A549 (cell line): ENCODE results near the gene MOCS1. TPM values are rescaled to one million over a fixed set of nuclear protein-coding genes. Genes with fewer than 3 reads are reported as not detected.

ENCODE experiments used
- ATAC-seq, 2 experiments: fragments of 200-7000 bp in 1 of 2; fragments of >200 bp in 1 of 2; cut with Nextera tagmentation in 1 of 2; cut with Tn5 transposase in 1 of 2; 3 replicates each; pipeline versions ENCODE4 v1.8.0 to v1.9.1; 2018 to 2020; ENCODE audit warnings: mild to moderate bottlenecking in 1 of 2, moderate library complexity in 1 of 2
- CTCF ChIA-PET: fragments of 300-600 bp; sonication (Branson Sonifier 250); formaldehyde crosslinking; extraction: SDS; loops from one replicate; lab custom pipeline; 2021; ENCODE audit warnings: antibody characterized with exemption, inconsistent platforms; lab: Yijun Ruan, JAX
- POLR2A ChIA-PET: fragments of 350-600 bp; formaldehyde crosslinking; extraction: SDS; loops from one replicate; lab custom pipeline; 2021; ENCODE audit warnings: antibody characterized with exemption, inconsistent platforms; lab: Yijun Ruan, JAX
- DNase-seq, 2 experiments: peaks; one replicate each; pipeline versions ENCODE4 v3.0.0 to v3.0.0-alpha.2; 2011 to 2016; ENCODE audit warnings: low read depth in 1 of 2, low spot score in 1 of 2
- FAIRE-seq: peaks from 2 replicates; lab custom pipeline; 2011; peaks lifted over from hg19 to GRCh38; lab: Jason Lieb, UNC
- H3K27ac ChIP-seq, 2 experiments: fragments of >200 bp; sonication (Bioruptor Twin); formaldehyde crosslinking; 3 replicates each; pipeline ENCODE4 v1.5.1; 2016 to 2017
- H3K4me1 ChIP-seq: fragments of >200 bp; sonication (Bioruptor Twin); formaldehyde crosslinking; 3 replicates; pipeline ENCODE4 v1.6.1; 2016
- H3K4me2 ChIP-seq: fragments of >200 bp; sonication (Bioruptor Twin); formaldehyde crosslinking; 3 replicates; pipeline ENCODE4 v1.6.1; 2016
- H3K4me3 ChIP-seq: fragments of >200 bp; sonication (Bioruptor Twin); formaldehyde crosslinking; 3 replicates; pipeline ENCODE4 v1.5.1; 2016
- H3K9me3 ChIP-seq: fragments of >200 bp; sonication (Bioruptor Twin); formaldehyde crosslinking; 3 replicates; pipeline ENCODE4 v1.6.1; 2016
- BCL3 ChIP-seq: fragments of >200 bp; sonication (Bioruptor Twin); formaldehyde crosslinking; IDR thresholded peaks from 3 replicates; pipeline ENCODE4 v1.6.1; 2016
- CEBPB ChIP-seq, 2 experiments: fragments of >200 bp in 1 of 2; sonication (Bioruptor Twin) in 1 of 2; formaldehyde crosslinking in 1 of 2; IDR thresholded peaks; 2 replicates each; pipeline ENCODE4 v1.6.1; 2012 to 2016
- CHD2 ChIP-seq: fragments of 150-350 bp; IDR thresholded peaks from 2 replicates; pipeline ENCODE4 v1.6.1; 2014; ENCODE audit warnings: low read length; ENCODE audit not compliant: partially characterized antibody
- CTCF ChIP-seq: fragments of >200 bp; sonication (Bioruptor Twin); formaldehyde crosslinking; IDR thresholded peaks from 3 replicates; pipeline ENCODE4 v1.5.1; 2016
- EHF ChIP-seq: fragments of 250-450 bp; sonication (Bioruptor Pico); IDR thresholded peaks from 2 replicates; pipeline ENCODE4 v1.5.0; 2020; ENCODE audit warnings: mild to moderate bottlenecking
- EHMT2 ChIP-seq: fragments of 200-600 bp; sonication (generic); IDR thresholded peaks from 2 replicates; pipeline ENCODE4 v1.6.1; 2016; ENCODE audit warnings: antibody characterized with exemption, low read depth, mild to moderate bottlenecking, moderate library complexity
- ESRRA ChIP-seq: fragments of 150-350 bp; IDR thresholded peaks from 2 replicates; pipeline ENCODE4 v1.6.1; 2014; ENCODE audit warnings: mild to moderate bottlenecking, low read length, borderline replicate concordance
- HDAC2 ChIP-seq: fragments of 200-600 bp; sonication (generic); IDR thresholded peaks from 2 replicates; pipeline ENCODE4 v1.6.1; 2016
- HEYL ChIP-seq: fragments of 250-450 bp; sonication (Bioruptor Pico); IDR thresholded peaks from 2 replicates; pipeline ENCODE4 v1.8.0; 2021; ENCODE audit warnings: mild to moderate bottlenecking, moderate library complexity
- HMGXB4 ChIP-seq: fragments of 250-450 bp; sonication (Bioruptor Pico); IDR thresholded peaks from 2 replicates; pipeline ENCODE4 v1.5.0; 2021; ENCODE audit warnings: mild to moderate bottlenecking, moderate library complexity, borderline replicate concordance
- HOXA7 ChIP-seq: fragments of 250-450 bp; sonication (Bioruptor Pico); IDR thresholded peaks from 2 replicates; pipeline ENCODE4 v1.5.0; 2020; ENCODE audit warnings: mild to moderate bottlenecking, moderate library complexity
- HOXB13 ChIP-seq: fragments of 250-450 bp; sonication (Bioruptor Pico); IDR thresholded peaks from 2 replicates; pipeline ENCODE4 v1.5.0; 2020; ENCODE audit warnings: low read depth, mild to moderate bottlenecking, moderate library complexity
- JUN ChIP-seq, 2 experiments: fragments of >200 bp; sonication (Bioruptor Twin); formaldehyde crosslinking; IDR thresholded peaks; 2 replicates in 1 of 2; 3 replicates in 1 of 2; pipeline ENCODE4 v1.6.1; 2016 to 2017
- MYC ChIP-seq: IDR thresholded peaks from 2 replicates; pipeline ENCODE4 v1.6.1; 2012; ENCODE audit warnings: mild to moderate bottlenecking, inconsistent platforms, low read length, improper control_type of control experiment, borderline replicate concordance
- NR3C1 ChIP-seq: fragments of >200 bp; sonication (Bioruptor Twin); formaldehyde crosslinking; IDR thresholded peaks from 3 replicates; pipeline ENCODE4 v1.6.1; 2017
- PBX3 ChIP-seq: IDR thresholded peaks from 2 replicates; pipeline ENCODE4 v1.6.1; 2012
- POLR2AphosphoS2 ChIP-seq: conservative IDR thresholded peaks from 2 replicates; pipeline ENCODE4 v1.6.1; 2012; ENCODE audit warnings: low read length, improper control_type of control experiment, inconsistent platforms
- RARB ChIP-seq: fragments of 250-450 bp; sonication (Bioruptor Pico); IDR thresholded peaks from 2 replicates; pipeline ENCODE4 v1.8.0; 2021; ENCODE audit warnings: mild to moderate bottlenecking, moderate library complexity
- REST ChIP-seq: fragments of 200-600 bp; sonication (generic); IDR thresholded peaks from 2 replicates; pipeline ENCODE4 v1.6.1; 2016; ENCODE audit warnings: antibody characterized with exemption, mild to moderate bottlenecking, moderate library complexity
- RNF2 ChIP-seq: fragments of 200-600 bp; sonication (generic); IDR thresholded peaks from 2 replicates; pipeline ENCODE4 v1.6.1; 2016; ENCODE audit warnings: low read depth, mild to moderate bottlenecking, antibody characterized with exemption, moderate library complexity, borderline replicate concordance
- SREBF2 ChIP-seq: fragments of 450-650 bp; IDR thresholded peaks from 2 replicates; pipeline ENCODE4 v1.6.1; 2014; ENCODE audit warnings: mild to moderate bottlenecking, moderate library complexity
- TFCP2L1 ChIP-seq: fragments of 250-450 bp; sonication (Bioruptor Pico); IDR thresholded peaks from 2 replicates; pipeline ENCODE4 v1.5.0; 2021; ENCODE audit warnings: mild to moderate bottlenecking
- TP53 ChIP-seq: fragments of 250-450 bp; sonication (Bioruptor Pico); IDR thresholded peaks from 2 replicates; pipeline ENCODE4 v1.5.0; 2021; ENCODE audit warnings: mild to moderate bottlenecking, moderate library complexity
- USF2 ChIP-seq: fragments of 450-650 bp; IDR thresholded peaks from 2 replicates; pipeline ENCODE4 v1.6.1; 2014; ENCODE audit warnings: antibody characterized with exemption
- ZNF302 ChIP-seq: fragments of 250-450 bp; sonication (Bioruptor Pico); IDR thresholded peaks from 2 replicates; pipeline ENCODE4 v1.9.0; 2021; ENCODE audit warnings: inconsistent platforms, mild to moderate bottlenecking, moderate library complexity
- ZSCAN20 ChIP-seq: fragments of 250-450 bp; sonication (Bioruptor Pico); IDR thresholded peaks from 2 replicates; pipeline ENCODE4 v1.8.0; 2022; ENCODE audit warnings: mild to moderate bottlenecking, moderate library complexity
- WGBS: methylation state at CpG from one replicate; pipeline ENCODE4 v1.1.6; 2017; ENCODE audit errors: missing lambda C conversion rate; 5-methylcytosine and 5-hydroxymethylcytosine counted together
- polyA plus RNA-seq, 4 experiments: library from polyadenylated mRNA; depleted of rRNA in 3 of 4; stranded (reverse); fragments of >200 nt; fragmentation: RNase III in 1 of 4; extraction: RNeasy Plus Mini Kit Qiagen cat#74134 plus additional on column Dnase treatment in 1 of 4; gene quantifications; 2 replicates in 3 of 4; 3 replicates in 1 of 4; pipeline ENCODE4 v1.2.3, GENCODE V29; 2011 to 2017

The MOCS1 gene
- polyA plus RNA-seq, 2 of the 4 experiments (the other 2 are of a cell fraction), result 0.68 to 1.8 TPM

- TF ChIP-seq HEYL, result no peak
- TF ChIP-seq ZNF302 (CRISPR knock-in tag), result no peak
- TF ChIP-seq TP53, result no peak
- no peak for TF ChIP-seq PBX3
- TF ChIP-seq TFCP2L1 (CRISPR knock-in tag), result no peak
- no peak for TF ChIP-seq RARB (CRISPR knock-in tag)
- no peak for TF ChIP-seq JUN (IDR thresholded peaks at IDR 0.05)
- TF ChIP-seq HOXA7 (CRISPR knock-in tag), result no peak
- no peak for TF ChIP-seq CEBPB (IDR thresholded peaks at IDR 0.05)
- no peak for TF ChIP-seq ZSCAN20 (CRISPR knock-in tag)
- no peak for TF ChIP-seq NR3C1
- TF ChIP-seq RNF2, result no peak
- TF ChIP-seq MYC, result no peak
- TF ChIP-seq CHD2, result no peak
- TF ChIP-seq HMGXB4, result no peak
- no peak for TF ChIP-seq ESRRA
- Histone ChIP-seq H3K4me2 (no peak overlapping the region), H3K27ac (no peak overlapping the region), H3K9me3 (no peaks in the 10 kb centered on the region), H3K4me3 (no peak overlapping the region), H3K4me1 (no peaks in the 10 kb centered on the region)
- DNase-seq (no peak), FAIRE-seq (no peak), ATAC-seq (no peak)
- WGBS, result 58% methylated on average over 2 of the region's 2 CpGs
- POLR2A ChIA-PET, result no interaction called here
- CTCF ChIA-PET, result no interaction called here
Observed at GRCh38 chr6:39965751-39966150, 31.5 kb upstream of the MOCS1 start.

GRCh38 chr6:39964530-39964929 lies 30.3 kb upstream of the MOCS1 start:
- Histone ChIP-seq H3K9me3 (no peaks in the 10 kb centered on the region), H3K4me3 (no peak overlapping the region), H3K4me1 (no peaks in the 10 kb centered on the region), H3K4me2 (no peak overlapping the region), H3K27ac (no peak overlapping the region)
- WGBS, result 44% methylated on average over 2 of the region's 2 CpGs
- no peak for FAIRE-seq
- POLR2A ChIA-PET, result no interaction called here
- no peak for ATAC-seq
- TF ChIP-seq SREBF2, result no peak
- TF ChIP-seq EHMT2, result no peak
- no peak for DNase-seq
- CTCF ChIA-PET, result no interaction called here

- no peak overlapping the region for H3K4me3 ChIP-seq
- FAIRE-seq (no peak), DNase-seq (no peak), ATAC-seq (no peak)
- H3K4me1 ChIP-seq, result no peaks in the 10 kb centered on the region
- no peak overlapping the region for H3K27ac ChIP-seq
- CTCF ChIA-PET, result no interaction called here
- no peak overlapping the region for H3K4me2 ChIP-seq
- 9% methylated on average over 6 of the region's 6 CpGs for WGBS
- H3K9me3 ChIP-seq, result no peaks in the 10 kb centered on the region
- POLR2A ChIA-PET, result no interaction called here
- TF ChIP-seq SREBF2 (no peak), HOXB13 (CRISPR knock-in tag) (no peak), CTCF (no peak), ESRRA (no peak), JUN (IDR thresholded peaks at IDR 0.05) (no peak), HDAC2 (no peak), TFCP2L1 (CRISPR knock-in tag) (no peak), USF2 (no peak), EHF (no peak), RARB (CRISPR knock-in tag) (no peak), POLR2AphosphoS2 (no peak), BCL3 (no peak), REST (no peak)
Observed at GRCh38 chr6:39964094-39964493, 29.8 kb upstream of the MOCS1 start.
